Measurements from ENCODE around the gene KLHL15. TPM values are rescaled to one million over a fixed set of nuclear protein-coding genes. Genes with fewer than 3 reads are reported as not detected.

Gene KLHL15
- total and polyA plus RNA-seq, 2 of the 4 experiments (the other 2 are of a cell fraction), result 2.4 to 7.5 TPM

DNA sequence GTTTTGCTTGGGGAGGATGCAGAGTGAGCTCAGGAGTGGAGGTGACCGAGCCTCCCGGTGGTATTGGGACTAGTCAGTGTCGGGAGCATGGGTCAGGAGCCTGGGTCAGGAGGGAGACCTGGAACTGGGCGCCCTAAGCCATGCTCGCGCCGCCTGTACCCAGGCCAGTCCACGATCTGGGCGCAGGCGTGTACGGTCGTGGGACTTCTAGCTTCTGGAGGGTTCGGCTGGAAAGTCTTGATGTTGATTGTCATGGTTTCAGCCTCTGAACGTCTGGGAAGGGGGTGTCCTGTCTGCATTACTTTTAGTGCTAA is 28.0 kb upstream of the KLHL15 start:
- Histone ChIP-seq H4K8ac (ENCODE audit: low read depth in 2 of 2, low read length in 2 of 2) (peak overlapping the region; percentile 87 to 92), H3K9ac (ENCODE audit: low read depth, low read length) (peak overlapping the region; percentile 96; the same call in 1 of the 2 replicates), H3K4me2 (ENCODE audit: low read depth, low read length) (peak overlapping the region; percentile 78), H3K4me3 (ENCODE audit: insufficient read depth, low read depth, low read length) (peak overlapping the region; percentile 78), H2BK120ac (ENCODE audit: low read depth, low read length) (no peak overlapping the region), H2BK5ac (ENCODE audit: low read depth, low read length, poor library complexity, severe bottlenecking) (peak overlapping the region; percentile 96), H2AK9ac (replicated peaks; ENCODE audit: low read depth, low read length, poor library complexity) (peak overlapping the region; percentile 80), H3K27ac (ENCODE audit: insufficient read depth, low read length) (peak overlapping the region; percentile 96), H2BK15ac (ENCODE audit: low read depth, low read length) (no peak overlapping the region), H3K9me3 (ENCODE audit: control insufficient read depth, insufficient read depth, low read length) (no peaks in the 10 kb centered on the region), H3K27me3 (ENCODE audit: control insufficient read depth, insufficient read depth, low read length) (no peaks in the 10 kb centered on the region), H3K18ac (ENCODE audit: low read depth, low read length) (0 out of 2 replicates have a peak overlapping the region, but pooled peaks have one; percentile 62), H3K79me1 (ENCODE audit: low read depth in 1 of 2, low read length in 2 of 2) (peaks cover 3 to 10% of the 10 kb centered on the region in 2 experiments; a peak in 1 of 4 replicates), H3K36me3 (ENCODE audit: control insufficient read depth, insufficient read depth, low read length) (peaks cover 9% of the 10 kb centered on the region; the same call in 1 of the 2 replicates), H3K4ac (ENCODE audit: low read depth, low read length) (peak overlapping the region; percentile 81), H4K20me1 (ENCODE audit: insufficient read depth, low read length) (peaks cover 6% of the 10 kb centered on the region), H3K56ac (ENCODE audit: extremely low read depth, insufficient read depth, low read length) (peak overlapping the region; percentile 95), H2BK20ac (ENCODE audit: low read depth, low read length) (no peak overlapping the region), H2AK5ac (ENCODE audit: low read depth, low read length) (peak overlapping the region; percentile 84), H2AFZ (replicated peaks; ENCODE audit: low read length, poor library complexity) (peak overlapping the region; percentile 96), H3K4me1 (ENCODE audit: control insufficient read depth, insufficient read depth, low read length) (no peaks in the 10 kb centered on the region), H3K14ac (replicated peaks; ENCODE audit: low read depth, low read length) (peak overlapping the region; percentile 93), H3K23ac (ENCODE audit: low read depth, low read length) (peak overlapping the region; percentile 70; the same call in 1 of the 2 replicates), H4K91ac (ENCODE audit: insufficient read depth, low read depth, low read length) (peak overlapping the region; percentile 100), H4K5ac (ENCODE audit: low read depth, low read length) (peak overlapping the region; percentile 76), H3K9me1 (ENCODE audit: insufficient read depth, low read length) (no peaks in the 10 kb centered on the region)
- in situ Hi-C loops (cut with MboI; ENCODE audit: low sequenced_read_pairs), result loop anchor here (25.0 kb wide), 1 partner anchor 343 kb away; no protein-coding TSS in a partner anchor
- peak; percentile 43 for ATAC-seq (ENCODE audit: low read depth)
- ChIA-PET POLR2A (ENCODE audit: unreplicated experiment) (interaction anchor here (0.6 to 1.5 kb wide), 2 partner anchors 30 to 99 kb away, joined by 6 to 13 read pairs; no protein-coding TSS in a partner anchor), CTCF (interaction anchor here (0.6 to 1.7 kb wide), 5 partner anchors 29 to 392 kb away, joined by 4 to 12 read pairs (median 7); partner anchors contain the start of genes APOO, CXorf58 and KLHL15)
- WGBS, 2 experiments (ENCODE audit: extremely low coverage in 2 of 2, insufficient read length in 1 of 2), result 0% methylated on average over 1 of the region's 14 CpGs; no CpG with 5 or more reads in 1 of the 2 experiments
- intact Hi-C loops (cut with micrococcal nuclease), result loop anchor here (10.0 kb wide), 1 partner anchor 360 kb away; no protein-coding TSS in a partner anchor
- DNase-seq, result no peak
- TSS peak; percentile 46 for BruUV-seq (replicated peaks)
- dilution Hi-C loops (cut with HindIII; ENCODE audit: low sequenced_read_pairs, unreplicated experiment), result no loop called here
- TF ChIP-seq CHD1 (IDR thresholded peaks at IDR 0.05; ENCODE audit: low read depth, low read length), result no peak
- peak; percentile 7; the same call in 1 of the 2 replicates for TF ChIP-seq MXI1 (IDR thresholded peaks at IDR 0.05; ENCODE audit: borderline replicate concordance, low read depth, low read length)
